ENCODE results near the gene EXOC6B. TPM values are rescaled to one million over a fixed set of nuclear protein-coding genes. Genes with fewer than 3 reads are reported as not detected.

The EXOC6B gene
- total RNA-seq, 1 experiment from 2014 or later, result 40.1 TPM

GRCh38 chr2:72159211-72159993, 666.4 kb downstream of the EXOC6B start:
- no peak for TF ChIP-seq CTCF (conservative IDR thresholded peaks at IDR 0.05)

More at GRCh38 chr2:72159211-72159993, 666.4 kb downstream of the EXOC6B start:
- no peak overlapping the region for H2AFZ ChIP-seq (ENCODE audit: low read length)
- no peaks in the 10 kb centered on the region for H3K4me1 Mint-ChIP-seq
- no peaks in the 10 kb centered on the region for H3K9me3 Mint-ChIP-seq
- H3K27ac Mint-ChIP-seq, result peak overlapping the region in 1 of 3 experiments; percentile 23; a peak in 1 of 7 replicates
- H3K27ac ChIP-seq (ENCODE audit: insufficient read length, low read depth, low read length), result no peak overlapping the region
- H3K27me3 ChIP-seq (ENCODE audit: insufficient read depth, low read length), result no peaks in the 10 kb centered on the region
- H3K4me1 ChIP-seq (ENCODE audit: insufficient read depth, low read length), result no peaks in the 10 kb centered on the region
- no peak overlapping the region for H3T11ph ChIP-seq (ENCODE audit: low read length)
- no peak overlapping the region for H2BK12ac ChIP-seq (ENCODE audit: insufficient read length, low read depth, low read length)
- H3K18ac ChIP-seq (ENCODE audit: insufficient read length, low read depth, low read length), result no peak overlapping the region
- H4K91ac ChIP-seq (ENCODE audit: insufficient read length, low read depth, low read length), result no peak overlapping the region
- H3K23ac ChIP-seq (ENCODE audit: insufficient read length, low read depth, low read length), result no peak overlapping the region
- no peak overlapping the region for H2BK5ac ChIP-seq (ENCODE audit: insufficient read length, low read length)
- no peak overlapping the region for H4K8ac ChIP-seq (replicated peaks; ENCODE audit: insufficient read length, low read depth, low read length)
- H3K9me3 ChIP-seq (ENCODE audit: control insufficient read depth, low read depth, low read length), result no peaks in the 10 kb centered on the region
- peaks cover 24% of the 10 kb centered on the region for H3K27me3 Mint-ChIP-seq (ENCODE audit: low read depth)
- H3K4me3 Mint-ChIP-seq, result no peak overlapping the region
- no peak overlapping the region for H3K4me2 ChIP-seq (ENCODE audit: insufficient read depth, insufficient read length, low read length)
- no peak overlapping the region for H2BK15ac ChIP-seq (ENCODE audit: low read depth, low read length)
- H3K79me2 ChIP-seq (ENCODE audit: insufficient read depth, low read length), result no peaks in the 10 kb centered on the region
- H2BK120ac ChIP-seq (ENCODE audit: low read depth, low read length, poor library complexity, severe bottlenecking), result no peak overlapping the region
- no peak overlapping the region for H2BK20ac ChIP-seq (ENCODE audit: low read depth, low read length, poor library complexity, severe bottlenecking)
- no peak overlapping the region for H3K14ac ChIP-seq (ENCODE audit: insufficient read depth, low read length)
- no peak for DNase-seq
- WGBS (ENCODE audit: extremely low coverage, insufficient read length, low lambda C conversion rate), result no CpG with 5 or more reads among the region's 12 CpGs
- H2AK5ac ChIP-seq (ENCODE audit: insufficient read length, low read length), result no peak overlapping the region
- H3K79me1 ChIP-seq (ENCODE audit: insufficient read depth, low read depth, low read length, poor library complexity, severe bottlenecking), result no peaks in the 10 kb centered on the region
- H4K20me1 ChIP-seq (ENCODE audit: control insufficient read depth, insufficient read depth, insufficient read length), result no peaks in the 10 kb centered on the region
- H3K9ac ChIP-seq (ENCODE audit: extremely low read depth, insufficient read length, low read length), result no peak overlapping the region
- no peaks in the 10 kb centered on the region for H3K23me2 ChIP-seq (ENCODE audit: insufficient read length, low read depth, low read length, poor library complexity, severe bottlenecking)
- no peak overlapping the region for H3K56ac ChIP-seq (ENCODE audit: insufficient read length, low read depth, low read length)
- H3K36me3 Mint-ChIP-seq (ENCODE audit: insufficient read depth in 1 of 3, low read depth in 3 of 3), result no peaks in the 10 kb centered on the region
- no peak overlapping the region for H4K5ac ChIP-seq (ENCODE audit: insufficient read length, low read depth, low read length)
- no peak overlapping the region for H3K4ac ChIP-seq (ENCODE audit: low read depth, low read length)
